GM12878 (cell line): ENCODE data around the gene KCNIP3. TPM values are rescaled to one million over a fixed set of nuclear protein-coding genes. Genes with fewer than 3 reads are reported as not detected.

Source experiments
- ATAC-seq: fragments of 200-7000 bp; cut with Tn5 transposase; 3 replicates; pipeline ENCODE4 v1.9.1; 2020; ENCODE audit warnings: mild to moderate bottlenecking, moderate library complexity
- BruUV-seq: library from RNA; stranded (reverse); fragments of 400-500 nt; replicated peaks from 2 replicates; lab custom pipeline; 2021; lab: Mats Ljungman, UMichigan
- CTCF ChIA-PET: fragments of 300-600 bp; sonication (Branson Sonifier 250); formaldehyde crosslinking; extraction: SDS; loops from one replicate; lab custom pipeline; 2021; ENCODE audit warnings: inconsistent platforms; lab: Yijun Ruan, JAX
- POLR2A ChIA-PET: fragments of 350-600 bp; formaldehyde crosslinking; extraction: SDS; loops from one replicate; lab custom pipeline; 2021; ENCODE audit warnings: inconsistent platforms; lab: Charles Lee
- RAD21 ChIA-PET: fragments of 300-600 bp; sonication (Branson Sonifier 250); formaldehyde crosslinking; loops from one replicate; lab custom pipeline; 2023; ENCODE audit warnings: antibody characterized with exemption; ENCODE audit not compliant: unreplicated experiment; lab: Charles Lee
- SMC1A ChIA-PET: fragments of 300-600 bp; sonication (Branson Sonifier 250); formaldehyde crosslinking; loops from one replicate; lab custom pipeline; 2023; ENCODE audit not compliant: unreplicated experiment, uncharacterized antibody; lab: Charles Lee
- DNase-seq: peaks from one replicate; pipeline ENCODE4 v3.0.0-alpha.2; 2011; ENCODE audit warnings: low read depth, low spot score
- FAIRE-seq: peaks from 3 replicates; lab custom pipeline; 2011; peaks lifted over from hg19 to GRCh38; lab: Jason Lieb, UNC
- H2AFZ ChIP-seq: 2 replicates; pipeline ENCODE4 v1.6.0; 2011; ENCODE audit warnings: low read depth, low read length, control low read depth; ENCODE audit not compliant: control insufficient read depth
- H3K27ac ChIP-seq: 2 replicates; pipeline ENCODE4 v1.5.1; 2011; ENCODE audit warnings: control low read depth; ENCODE audit not compliant: control insufficient read depth, insufficient read depth
- H3K27me3 ChIP-seq, 2 experiments: replicated peaks in 1 of 2; 2 replicates each; pipeline versions ENCODE4 v1.6.0 to v1.6.1; 2011; ENCODE audit warnings: low read length in 1 of 2; ENCODE audit not compliant: control insufficient read depth in 2 of 2, insufficient read depth in 2 of 2
- H3K36me3 ChIP-seq, 2 experiments: 2 replicates each; pipeline ENCODE4 v1.5.1; 2011; ENCODE audit warnings: low read length in 1 of 2; ENCODE audit not compliant: control insufficient read depth in 2 of 2, insufficient read depth in 2 of 2
- H3K4me1 ChIP-seq: 2 replicates; pipeline ENCODE4 v1.6.1; 2011; ENCODE audit warnings: mild to moderate bottlenecking, low read length, moderate library complexity, mixed read lengths; ENCODE audit not compliant: control insufficient read depth, insufficient read depth
- H3K4me2 ChIP-seq: 2 replicates; pipeline ENCODE4 v1.6.0; 2011; ENCODE audit warnings: control low read depth; ENCODE audit not compliant: control insufficient read depth, insufficient read depth
- H3K4me3 ChIP-seq: fragments of 200-600 bp; sonication (generic); 2 replicates; pipeline ENCODE4 v1.5.1; 2016
- H3K79me2 ChIP-seq: 2 replicates; pipeline ENCODE4 v1.6.0; 2011; ENCODE audit warnings: low read length; ENCODE audit not compliant: control insufficient read depth, insufficient read depth
- H3K9ac ChIP-seq: 2 replicates; pipeline ENCODE4 v1.8.0; 2011; ENCODE audit warnings: low read length, control low read depth, mixed read lengths; ENCODE audit not compliant: control insufficient read depth, insufficient read depth
- H3K9me3 ChIP-seq: replicated peaks from 3 replicates; pipeline ENCODE4 v1.5.1; 2011; ENCODE audit warnings: mild to moderate bottlenecking, low read length; ENCODE audit not compliant: control insufficient read depth, insufficient read depth
- H4K20me1 ChIP-seq: 2 replicates; pipeline ENCODE4 v1.6.0; 2011; ENCODE audit not compliant: control insufficient read depth, insufficient read depth
- BHLHE40 ChIP-seq, 2 experiments: fragments of 450-650 bp in 1 of 2; IDR thresholded peaks; 2 replicates each; pipeline ENCODE4 v1.6.1; 2011 to 2017; ENCODE audit warnings: low read depth in 2 of 2, borderline replicate concordance in 1 of 2, improper control_type of control experiment in 1 of 2, low read length in 1 of 2, mild to moderate bottlenecking in 1 of 2
- FOS ChIP-seq: IDR thresholded peaks from 3 replicates; pipeline ENCODE4 v1.6.1; 2011; ENCODE audit warnings: borderline replicate concordance; ENCODE audit not compliant: insufficient read length; ENCODE audit errors: extremely low read depth
- HDAC6 ChIP-seq: fragments of 200-600 bp; sonication (generic); IDR thresholded peaks from one replicate; pipeline ENCODE4 v1.8.0; 2017; ENCODE audit warnings: antibody characterized with exemption; ENCODE audit not compliant: unreplicated experiment
- MTA3 ChIP-seq: IDR thresholded peaks from 2 replicates; pipeline ENCODE4 v1.6.1; 2012; ENCODE audit warnings: low read length, inconsistent platforms, borderline replicate concordance
- NFIC ChIP-seq: IDR thresholded peaks from 2 replicates; pipeline ENCODE4 v1.6.1; 2012; ENCODE audit warnings: low read depth, mild to moderate bottlenecking, inconsistent platforms, low read length, moderate library complexity
- WGBS: methylation state at CpG from one replicate; pipeline ENCODE4 v1.1.6; 2016; ENCODE audit warnings: low lambda C conversion rate; ENCODE audit not compliant: insufficient replicate concordance, insufficient coverage; ENCODE audit errors: missing lambda C conversion rate; 5-methylcytosine and 5-hydroxymethylcytosine counted together
- in situ Hi-C: fragments of 300-500 bp; cut with MboI; formaldehyde crosslinking; loops from 9 replicates; pipeline ENCODE4 v1.14.3; 2018; ENCODE audit warnings: mixed read lengths
- intact Hi-C: fragments of 100-400 bp; cut with micrococcal nuclease; formaldehyde crosslinking; loops from one replicate; pipeline ENCODE4 v1.14.2; 2022; ENCODE audit not compliant: unreplicated experiment
- polyA plus RNA-seq, 11 experiments: library from polyadenylated mRNA; depleted of rRNA in 4 of 11; unstranded in 6 of 11; stranded (reverse) in 5 of 11; fragments of >200 nt; fragmentation: Nextera tagmentation in 4 of 11; fragmentation: Illumina TruSeq in 1 of 11; extraction: Ambion mirVana in 4 of 11; extraction: Trizol in 1 of 11; gene quantifications; 1 replicate in 1 of 11; 2 replicates in 10 of 11; pipeline versions ENCODE4 v1.2.1 to v1.2.3, GENCODE V29; 2011 to 2016; ENCODE audit warnings: inconsistent platforms in 2 of 11, missing spikeins in 2 of 11, low read depth in 1 of 11
- total RNA-seq, 4 experiments: library from RNA; depleted of rRNA in 3 of 4; stranded (reverse); fragments of >200 nt in 3 of 4; fragmentation: Illumina TruSeq in 1 of 4; extraction: Trizol in 1 of 4; gene quantifications; 2 replicates each; pipeline versions ENCODE4 v1.2.1 to v1.2.3, GENCODE V29; 2013 to 2021

KCNIP3 gene
- total and polyA plus RNA-seq, 10 of the 15 experiments (the other 5 are each of a cell fraction or from before 2014, with no cell fraction given) = not detected

GRCh38 chr2:95333888-95334338, 36.8 kb downstream of the KCNIP3 start (continued):
- TF ChIP-seq HDAC6 (no peak), BHLHE40 (IDR thresholded peaks at IDR 0.05; ENCODE audit: borderline replicate concordance in 1 of 2, low read depth in 2 of 2, low read length in 1 of 2) (no peak)

GRCh38 chr2:95334916-95335641, 37.9 kb downstream of the KCNIP3 start:
- H3K9me3 ChIP-seq = no peaks in the 10 kb centered on the region
- H2AFZ ChIP-seq = no peak overlapping the region
- no peak overlapping the region for H3K4me3 ChIP-seq
- FAIRE-seq = no peak
- H3K36me3 ChIP-seq = no peaks in the 10 kb centered on the region
- no TSS peak for BruUV-seq
- ChIA-PET POLR2A (no interaction called here), SMC1A (no interaction called here), CTCF (interaction anchor here (1.4 kb wide), 1 partner anchor 9 kb away, joined by 4 read pairs; no protein-coding TSS in a partner anchor), RAD21 (interaction anchor here (1.2 kb wide), 1 partner anchor 10 kb away, joined by 3 read pairs; no protein-coding TSS in a partner anchor)
- H3K4me2 ChIP-seq = no peak overlapping the region
- no peaks in the 10 kb centered on the region for H4K20me1 ChIP-seq
- no peak for DNase-seq
- no peak for ATAC-seq
- in situ Hi-C loops = no loop called here
- intact Hi-C loops = no loop called here
- WGBS = 70% methylated on average over 1 of the region's 1 CpG
- no peaks in the 10 kb centered on the region; a peak in 1 of 4 replicates for H3K27me3 ChIP-seq
- TF ChIP-seq MTA3 (no peak), NFIC (no peak), FOS (no peak)
- H3K27ac ChIP-seq = no peak overlapping the region
- no peak overlapping the region for H3K9ac ChIP-seq
- H3K4me1 ChIP-seq = no peaks in the 10 kb centered on the region
- H3K79me2 ChIP-seq = no peaks in the 10 kb centered on the region
